Activated CD4-positive, alpha-beta memory T cell treated with anti-CD3 and anti-CD28 coated beads for 36 hours (primary cell): Measurements from ENCODE around the gene AMBRA1. TPM values are rescaled to one million over a fixed set of nuclear protein-coding genes. Genes with fewer than 3 reads are reported as not detected.

Experiments
- CTCF ChIA-PET: fragments of 350-600 bp; sonication (Branson Sonifier 250); formaldehyde crosslinking; loops from one replicate; lab custom pipeline; 2021; ENCODE audit warnings: antibody characterized with exemption, inconsistent platforms; lab: Charles Lee
- POLR2A ChIA-PET: fragments of 350-600 bp; sonication (Branson Sonifier 250); formaldehyde crosslinking; loops from one replicate; lab custom pipeline; 2021; ENCODE audit warnings: antibody characterized with exemption; lab: Charles Lee
- DNase-seq: peaks from one replicate; pipeline ENCODE4 v3.0.0-alpha.2; 2020
- H3K27ac Mint-ChIP-seq: one replicate; pipeline ENCODE4 v1.8.0; 2021; ENCODE audit warnings: mixed read lengths
- H3K27me3 Mint-ChIP-seq: one replicate; pipeline ENCODE4 v1.8.0; 2021; ENCODE audit warnings: mixed read lengths
- H3K36me3 Mint-ChIP-seq: one replicate; pipeline ENCODE4 v1.8.0; 2021; ENCODE audit warnings: mixed read lengths
- H3K4me1 Mint-ChIP-seq: one replicate; pipeline ENCODE4 v1.8.0; 2021; ENCODE audit warnings: low read depth, mixed read lengths
- H3K4me3 Mint-ChIP-seq: one replicate; pipeline ENCODE4 v1.8.0; 2021; ENCODE audit warnings: mild to moderate bottlenecking, mixed read lengths
- H3K9me3 Mint-ChIP-seq: one replicate; pipeline ENCODE4 v1.8.0; 2021; ENCODE audit warnings: mixed read lengths
- intact Hi-C: fragments of 100-400 bp; cut with micrococcal nuclease; formaldehyde crosslinking; loops from one replicate; pipeline ENCODE4 v1.15.1; 2023
- total RNA-seq, 2 experiments: library from RNA; stranded (reverse); gene quantifications; one replicate each; pipeline ENCODE4 v1.2.3, GENCODE V29; 2021

AMBRA1 gene
- total RNA-seq, 2 experiments from 2014 or later = 22.5 to 24.1 TPM

GRCh38 chr11:46393231-46393616, 200.6 kb downstream of the AMBRA1 start:
- ChIA-PET POLR2A (interaction anchor here (1.3 kb wide), 1 partner anchor 51 kb away, joined by 3 read pairs; no protein-coding TSS in a partner anchor), CTCF (interaction anchor here (0.6 to 7.8 kb wide), 7 partner anchors 19 to 136 kb away, joined by 3 to 83 read pairs (median 4); partner anchors contain the start of gene DGKZ)
- Mint-ChIP-seq H3K27ac (no peak overlapping the region), H3K4me3 (peak overlapping the region; percentile 71), H3K9me3 (no peaks in the 10 kb centered on the region), H3K36me3 (peaks cover 3% of the 10 kb centered on the region), H3K4me1 (peaks cover 24% of the 10 kb centered on the region), H3K27me3 (peaks cover 32% of the 10 kb centered on the region)
- no peak for DNase-seq
- intact Hi-C loops = no loop called here

- peaks cover 37% of the 10 kb centered on the region for H3K27me3 Mint-ChIP-seq
- H3K36me3 Mint-ChIP-seq = peaks cover 3% of the 10 kb centered on the region
- H3K4me3 Mint-ChIP-seq = peak overlapping the region; percentile 71
- peak; percentile 87 for DNase-seq
- no peaks in the 10 kb centered on the region for H3K9me3 Mint-ChIP-seq
- intact Hi-C loops = no loop called here
- peaks cover 27% of the 10 kb centered on the region for H3K4me1 Mint-ChIP-seq
- ChIA-PET POLR2A (interaction anchor here (1.3 to 1.4 kb wide), 3 partner anchors 11 to 50 kb away, joined by 3 read pairs; partner anchors contain the start of gene MDK), CTCF (interaction anchor here (0.6 to 7.8 kb wide), 13 partner anchors 20 to 225 kb away, joined by 3 to 83 read pairs (median 4); partner anchors contain the start of gene DGKZ)
- no peak overlapping the region for H3K27ac Mint-ChIP-seq
Measured at GRCh38 chr11:46392421-46393230, 201.2 kb downstream of the AMBRA1 start.

- POLR2A ChIA-PET = interaction anchor here (1.3 to 1.4 kb wide), 3 partner anchors 11 to 49 kb away, joined by 3 read pairs; partner anchors contain the start of gene MDK
- CTCF ChIA-PET = interaction anchor here (0.8 to 7.8 kb wide), 11 partner anchors 23 to 226 kb away, joined by 3 to 83 read pairs (median 4); partner anchors contain the start of gene DGKZ
- peak; percentile 38 for DNase-seq
- Mint-ChIP-seq H3K36me3 (peaks cover 2% of the 10 kb centered on the region), H3K27ac (no peak within 1 kb of the TSS), H3K4me1 (peaks cover 29% of the 10 kb centered on the region), H3K27me3 (peaks cover 43% of the 10 kb centered on the region), H3K9me3 (no peaks in the 10 kb centered on the region), H3K4me3 (peak within 1 kb of the TSS; percentile 71)
- intact Hi-C loops = no loop called here
Measured at GRCh38 chr11:46391578-46392420, 202.0 kb downstream of the AMBRA1 start, which contains the start of gene CHRM4. Gene CHRM4, minus strand, starts transcription at chr11:46391776. Its CDS starts 5,219 bp downstream, at chr11:46386557.

GRCh38 chr11:46391186-46391577, 202.6 kb downstream of the AMBRA1 start:
- Mint-ChIP-seq H3K4me1 (peaks cover 31% of the 10 kb centered on the region), H3K9me3 (no peaks in the 10 kb centered on the region), H3K36me3 (no peaks in the 10 kb centered on the region), H3K27me3 (peaks cover 49% of the 10 kb centered on the region), H3K27ac (no peak overlapping the region), H3K4me3 (no peak overlapping the region)
- intact Hi-C loops = no loop called here
- DNase-seq = no peak
- CTCF ChIA-PET = interaction anchor here (1.2 to 7.8 kb wide), 8 partner anchors 23 to 227 kb away, joined by 4 to 83 read pairs (median 4); partner anchors contain the start of gene DGKZ
- POLR2A ChIA-PET = interaction anchor here (1.3 kb wide), 1 partner anchor 10 kb away, joined by 3 read pairs; the partner anchor contains the start of gene MDK

- H3K4me3 Mint-ChIP-seq = peak overlapping the region; percentile 45
- intact Hi-C loops = no loop called here
- H3K36me3 Mint-ChIP-seq = no peaks in the 10 kb centered on the region
- ChIA-PET CTCF (interaction anchor here (1.0 to 7.8 kb wide), 9 partner anchors 12 to 228 kb away, joined by 3 to 83 read pairs (median 12); partner anchors contain the start of gene DGKZ), POLR2A (no interaction called here)
- no peak for DNase-seq
- H3K27ac Mint-ChIP-seq = no peak overlapping the region
- peaks cover 55% of the 10 kb centered on the region for H3K27me3 Mint-ChIP-seq
- H3K9me3 Mint-ChIP-seq = no peaks in the 10 kb centered on the region
- H3K4me1 Mint-ChIP-seq = peaks cover 31% of the 10 kb centered on the region
Measured at GRCh38 chr11:46390331-46391171, 203.3 kb downstream of the AMBRA1 start.

- Mint-ChIP-seq H3K9me3 (no peaks in the 10 kb centered on the region), H3K36me3 (no peaks in the 10 kb centered on the region), H3K27me3 (peaks cover 61% of the 10 kb centered on the region), H3K4me3 (peak overlapping the region; percentile 57), H3K27ac (no peak overlapping the region), H3K4me1 (peaks cover 31% of the 10 kb centered on the region)
- CTCF ChIA-PET = interaction anchor here (0.7 to 7.8 kb wide), 23 partner anchors 9 to 311 kb away, joined by 3 to 83 read pairs (median 5); partner anchors contain the start of genes ARHGAP1, ATG13, DGKZ and HARBI1
- peak; percentile 79 for DNase-seq
- intact Hi-C loops = loop anchor here (1.0 to 2.0 kb wide), 3 partner anchors 139 to 228 kb away; partner anchors contain the start of genes ATG13 and HARBI1
- POLR2A ChIA-PET = no interaction called here
Measured at GRCh38 chr11:46389450-46390330, 204.1 kb downstream of the AMBRA1 start.

- Mint-ChIP-seq H3K36me3 (no peaks in the 10 kb centered on the region), H3K27me3 (peaks cover 64% of the 10 kb centered on the region), H3K4me3 (no peak overlapping the region), H3K27ac (no peak overlapping the region), H3K4me1 (peaks cover 31% of the 10 kb centered on the region), H3K9me3 (no peaks in the 10 kb centered on the region)
- POLR2A ChIA-PET = interaction anchor here (1.1 kb wide), 1 partner anchor 40 kb away, joined by 3 read pairs; no protein-coding TSS in a partner anchor
- intact Hi-C loops = loop anchor here (1.0 to 2.0 kb wide), 3 partner anchors 140 to 228 kb away; partner anchors contain the start of genes ATG13 and HARBI1
- DNase-seq = no peak
- CTCF ChIA-PET = interaction anchor here (0.8 to 7.8 kb wide), 27 partner anchors 10 to 311 kb away, joined by 3 to 83 read pairs (median 4); partner anchors contain the start of genes ARHGAP1, ATG13, DGKZ and HARBI1
Measured at GRCh38 chr11:46388619-46389449, 205.0 kb downstream of the AMBRA1 start.

- DNase-seq = no peak
- CTCF ChIA-PET = interaction anchor here (0.8 to 7.8 kb wide), 17 partner anchors 10 to 312 kb away, joined by 3 to 83 read pairs (median 4); partner anchors contain the start of genes ARHGAP1, ATG13, DGKZ and HARBI1
- no peaks in the 10 kb centered on the region for H3K36me3 Mint-ChIP-seq
- H3K27ac Mint-ChIP-seq = no peak overlapping the region
- H3K9me3 Mint-ChIP-seq = no peaks in the 10 kb centered on the region
- H3K4me3 Mint-ChIP-seq = no peak overlapping the region
- POLR2A ChIA-PET = interaction anchor here (1.1 kb wide), 1 partner anchor 39 kb away, joined by 3 read pairs; no protein-coding TSS in a partner anchor
- peaks cover 61% of the 10 kb centered on the region for H3K27me3 Mint-ChIP-seq
- intact Hi-C loops = loop anchor here (2.0 kb wide), 2 partner anchors 141 to 149 kb away; no protein-coding TSS in a partner anchor
- peaks cover 27% of the 10 kb centered on the region for H3K4me1 Mint-ChIP-seq
Measured at GRCh38 chr11:46387919-46388618, 205.8 kb downstream of the AMBRA1 start.

- no peaks in the 10 kb centered on the region for H3K9me3 Mint-ChIP-seq
- H3K36me3 Mint-ChIP-seq = no peaks in the 10 kb centered on the region
- CTCF ChIA-PET = interaction anchor here (0.7 to 7.8 kb wide), 7 partner anchors 18 to 230 kb away, joined by 3 to 83 read pairs (median 7); partner anchors contain the start of genes ATG13, DGKZ and HARBI1
- no peak overlapping the region for H3K27ac Mint-ChIP-seq
- peaks cover 55% of the 10 kb centered on the region for H3K27me3 Mint-ChIP-seq
- no peak overlapping the region for H3K4me3 Mint-ChIP-seq
- H3K4me1 Mint-ChIP-seq = peaks cover 22% of the 10 kb centered on the region
- POLR2A ChIA-PET = no interaction called here
- no peak for DNase-seq
- intact Hi-C loops = no loop called here
Measured at GRCh38 chr11:46387456-46387855, 206.4 kb downstream of the AMBRA1 start.
